ENCODE results near the gene OR1I1. TPM values are rescaled to one million over a fixed set of nuclear protein-coding genes. Genes with fewer than 3 reads are reported as not detected.

Gene OR1I1
- total RNA-seq, 4 donors from 2014 or later, result not detected

- no peak for TF ChIP-seq CTCF (IDR thresholded peaks at IDR 0.05; ENCODE audit: low read depth)
Measured at GRCh38 chr19:15114153-15114540, 32.1 kb downstream of the OR1I1 start.

GRCh38 chr19:15115080-15115479, 33.1 kb downstream of the OR1I1 start:
- TF ChIP-seq CTCF (IDR thresholded peaks at IDR 0.05; ENCODE audit: low read depth), result no peak

GRCh38 chr19:15115762-15116615, 34.0 kb downstream of the OR1I1 start:
- no peak for TF ChIP-seq CTCF (IDR thresholded peaks at IDR 0.05; ENCODE audit: low read depth)

GRCh38 chr19:15116856-15117255, 34.8 kb downstream of the OR1I1 start:
- no peak for TF ChIP-seq CTCF (IDR thresholded peaks at IDR 0.05; ENCODE audit: low read depth)

GRCh38 chr19:15118248-15118647, 36.2 kb downstream of the OR1I1 start:
- TF ChIP-seq CTCF (IDR thresholded peaks at IDR 0.05; ENCODE audit: low read depth), result no peak

GRCh38 chr19:15118789-15119494, 36.9 kb downstream of the OR1I1 start:
- TF ChIP-seq CTCF (IDR thresholded peaks at IDR 0.05; ENCODE audit: low read depth), result no peak
